Right lobe of liver (tissue), 6 donors: Measurements from ENCODE around the gene ITFG2. TPM values are rescaled to one million over a fixed set of nuclear protein-coding genes. Genes with fewer than 3 reads are reported as not detected.

ENCODE experiments used
- ATAC-seq, 4 donors: fragments of 200-7000 bp; cut with Tn5 transposase; one replicate each; pipeline ENCODE4 v1.9.1; 2020; ENCODE audit warnings: mild to moderate bottlenecking in 4 of 4, moderate library complexity in 4 of 4
- DNase-seq, 3 donors: peaks; one replicate each; pipeline ENCODE4 v3.0.0-alpha.2; 2020
- H3K27ac ChIP-seq, 3 donors: fragments of 200-600 bp; one replicate each; pipeline ENCODE4 v1.8.0; 2022
- H3K27me3 ChIP-seq, 2 donors: fragments of 200-600 bp; one replicate each; pipeline ENCODE4 v1.8.0; 2022
- H3K36me3 ChIP-seq, 4 donors: fragments of 200-600 bp; sonication (generic) in 1 of 4; one replicate each; pipeline versions ENCODE4 v1.5.1 to v1.8.0; 2017 to 2022; ENCODE audit warnings: control low read depth in 1 of 4
- H3K4me1 ChIP-seq, 4 donors: fragments of 200-600 bp; sonication (generic) in 1 of 4; one replicate each; pipeline versions ENCODE4 v1.5.1 to v1.8.0; 2017 to 2022; ENCODE audit warnings: control low read depth in 1 of 4
- H3K4me3 ChIP-seq, 3 donors: fragments of 200-600 bp; one replicate each; pipeline ENCODE4 v1.8.0; 2022
- H3K9me3 ChIP-seq, 4 donors: fragments of 200-600 bp; sonication (generic) in 1 of 4; one replicate each; pipeline versions ENCODE4 v1.5.1 to v1.8.0; 2017 to 2022; ENCODE audit warnings: control low read depth in 1 of 4
- POLR2A ChIP-seq: fragments of 450-650 bp; IDR thresholded peaks from one replicate; pipeline ENCODE4 v1.6.1; 2017; ENCODE audit warnings: antibody characterized with exemption, mild to moderate bottlenecking
- WGBS: methylation state at CpG from one replicate; pipeline ENCODE4 v1.1.6; 2018; ENCODE audit warnings: low coverage, low lambda C conversion rate; ENCODE audit not compliant: insufficient coverage; ENCODE audit errors: missing lambda C conversion rate; 5-methylcytosine and 5-hydroxymethylcytosine counted together
- intact Hi-C, 2 donors: fragments of 100-400 bp; cut with DNase I; formaldehyde crosslinking; loops; one replicate each; pipeline versions ENCODE4 v1.11.2 to v1.14.1; 2022
- total RNA-seq, 6 experiments: library from RNA; depleted of rRNA in 2 of 6; stranded (reverse); fragments of >200 nt in 2 of 6; fragmentation: NEBNext Ultra II Directional in 3 of 6; extraction: Animal tissue kit (Norgen Biotek cat#: 25700) in 3 of 6; gene quantifications; one replicate each; pipeline versions ENCODE4 v1.1.0 to v1.2.4, GENCODE V29; 2016 to 2023
- TF ChIP-seq, protein P1 (sequence below), 4 donors: fragments of 200-600 bp in 3 of 4; fragments of 450-650 bp in 1 of 4; IDR thresholded peaks; one replicate each; pipeline versions ENCODE4 v1.5.1 to v1.8.0; 2016 to 2022; ENCODE audit warnings: antibody characterized with exemption in 4 of 4, mild to moderate bottlenecking in 2 of 4
- donor health status: DM: no; HTN: yes; CAD: no.
- donor health status: DM: no; HTN: no; CAD: no.
- donor health status: DM: no; HTN: no; CAD: no.
- donor health status: DM: no; HTN: yes; CAD: no.
- donor health status: DM: no; HTN: yes; CAD: no.

The ITFG2 gene
- total RNA-seq, 6 experiments from 2014 or later: 11.3 to 20.5 (median 14.4) TPM

DNA sequence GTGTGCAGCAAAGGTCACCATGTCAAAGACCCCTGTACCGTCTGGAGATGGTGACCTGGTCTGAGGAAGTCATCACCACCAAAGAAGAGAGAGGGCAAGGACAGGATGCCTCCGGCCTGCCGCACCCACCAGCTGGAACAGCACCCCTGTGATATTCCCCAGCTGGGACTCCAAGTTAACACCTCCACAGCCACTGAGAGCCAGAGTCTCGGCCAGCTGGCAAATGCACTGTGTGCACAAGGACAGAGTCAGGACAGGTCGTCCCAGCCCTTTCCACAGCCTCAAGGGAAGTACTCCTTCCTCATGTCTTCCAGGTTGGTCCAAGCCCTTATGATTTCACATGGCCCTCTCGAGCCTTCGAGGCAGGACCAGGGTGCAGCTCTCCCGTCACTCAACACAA, 37.0 kb upstream of the ITFG2 start:
- intact Hi-C loops: no loop called here
- 67% methylated on average over 4 of the region's 8 CpGs for WGBS
- DNase-seq (peak in 1 of 3 donors; percentile 61), ATAC-seq (peak; percentile 30 to 66 (median 46))
- no peaks in the 10 kb centered on the region for H3K27me3 ChIP-seq
- TF ChIP-seq POLR2A: no peak
- TF ChIP-seq, protein P1, sequence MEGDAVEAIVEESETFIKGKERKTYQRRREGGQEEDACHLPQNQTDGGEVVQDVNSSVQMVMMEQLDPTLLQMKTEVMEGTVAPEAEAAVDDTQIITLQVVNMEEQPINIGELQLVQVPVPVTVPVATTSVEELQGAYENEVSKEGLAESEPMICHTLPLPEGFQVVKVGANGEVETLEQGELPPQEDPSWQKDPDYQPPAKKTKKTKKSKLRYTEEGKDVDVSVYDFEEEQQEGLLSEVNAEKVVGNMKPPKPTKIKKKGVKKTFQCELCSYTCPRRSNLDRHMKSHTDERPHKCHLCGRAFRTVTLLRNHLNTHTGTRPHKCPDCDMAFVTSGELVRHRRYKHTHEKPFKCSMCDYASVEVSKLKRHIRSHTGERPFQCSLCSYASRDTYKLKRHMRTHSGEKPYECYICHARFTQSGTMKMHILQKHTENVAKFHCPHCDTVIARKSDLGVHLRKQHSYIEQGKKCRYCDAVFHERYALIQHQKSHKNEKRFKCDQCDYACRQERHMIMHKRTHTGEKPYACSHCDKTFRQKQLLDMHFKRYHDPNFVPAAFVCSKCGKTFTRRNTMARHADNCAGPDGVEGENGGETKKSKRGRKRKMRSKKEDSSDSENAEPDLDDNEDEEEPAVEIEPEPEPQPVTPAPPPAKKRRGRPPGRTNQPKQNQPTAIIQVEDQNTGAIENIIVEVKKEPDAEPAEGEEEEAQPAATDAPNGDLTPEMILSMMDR (IDR thresholded peaks at IDR 0.05): no peak
- no peaks in the 10 kb centered on the region for H3K4me1 ChIP-seq
- H3K9me3 ChIP-seq: no peaks in the 10 kb centered on the region
- H3K27ac ChIP-seq: no peak overlapping the region
- H3K4me3 ChIP-seq: no peak overlapping the region
- H3K36me3 ChIP-seq: no peaks in the 10 kb centered on the region

DNA sequence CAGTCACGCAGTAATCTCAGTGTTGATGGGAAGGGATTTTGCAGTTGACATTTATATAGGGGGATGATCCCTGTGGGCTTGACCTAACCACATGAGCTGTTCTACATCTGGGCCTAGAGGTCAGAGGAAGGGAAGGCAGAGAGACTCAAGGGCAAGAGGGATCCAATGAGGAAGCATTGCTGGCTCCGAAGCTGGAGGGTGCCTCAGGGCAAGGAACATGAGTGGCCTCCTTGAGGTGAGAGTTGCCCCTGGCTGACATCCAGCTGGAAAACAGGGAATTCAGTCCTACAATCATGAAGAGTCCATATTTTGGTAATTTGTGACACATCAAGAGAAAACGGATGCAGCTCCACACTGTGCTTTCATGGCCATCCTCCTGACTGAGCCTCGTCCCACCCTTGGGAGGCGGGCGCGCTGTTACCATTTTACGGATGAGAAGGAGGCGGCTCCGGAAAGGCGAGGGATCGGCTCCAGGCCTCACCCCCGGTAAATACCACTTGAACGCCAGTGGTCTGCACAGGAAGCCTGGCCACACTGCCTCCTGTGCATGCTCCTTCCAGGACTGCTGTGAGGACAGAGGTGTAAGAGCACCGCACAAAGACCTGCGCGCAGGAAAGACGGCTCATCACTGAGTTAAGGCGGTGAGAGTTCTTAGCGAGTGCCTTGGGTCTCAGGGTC, 36.2 kb upstream of the ITFG2 start:
- DNase-seq: no peak
- no peak for ATAC-seq
- Histone ChIP-seq H3K4me3 (no peak overlapping the region), H3K36me3 (no peaks in the 10 kb centered on the region), H3K27me3 (no peaks in the 10 kb centered on the region), H3K9me3 (no peaks in the 10 kb centered on the region), H3K4me1 (no peaks in the 10 kb centered on the region), H3K27ac (no peak overlapping the region)
- TF ChIP-seq, protein P1 (IDR thresholded peaks at IDR 0.05): no peak
- TF ChIP-seq POLR2A: no peak
- WGBS: 50% methylated on average over 2 of the region's 20 CpGs
- intact Hi-C loops: no loop called here

DNA sequence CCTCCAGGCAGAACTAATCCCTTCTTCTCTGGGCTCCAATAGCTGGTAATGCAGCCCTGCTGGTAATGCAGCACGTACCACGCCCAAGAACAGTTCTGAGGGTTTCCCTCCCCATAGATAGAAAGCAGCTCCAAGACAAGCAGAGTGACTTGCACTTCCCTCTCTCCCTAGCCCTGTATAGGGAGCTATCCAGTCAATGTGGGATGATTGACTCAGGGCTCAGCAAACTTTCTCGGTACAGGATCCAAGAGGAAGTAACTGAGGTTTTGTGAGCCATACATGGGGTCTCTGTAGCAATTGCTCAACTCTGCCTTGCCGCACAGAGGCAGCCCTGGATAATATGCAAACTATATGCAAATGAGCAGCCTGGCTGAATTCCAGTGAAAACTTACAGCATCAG, 33.2 kb upstream of the ITFG2 start:
- H3K4me1 ChIP-seq: peaks cover 0 to 4% (median 0%) of the 10 kb centered on the region in 4 donors
- TF ChIP-seq POLR2A: no peak
- TF ChIP-seq, protein P1 (IDR thresholded peaks at IDR 0.05): no peak
- DNase-seq (no peak), ATAC-seq (no peak)
- no peak overlapping the region for H3K27ac ChIP-seq
- no peaks in the 10 kb centered on the region for H3K27me3 ChIP-seq
- no peaks in the 10 kb centered on the region for H3K36me3 ChIP-seq
- intact Hi-C loops: no loop called here
- no peaks in the 10 kb centered on the region for H3K9me3 ChIP-seq
- H3K4me3 ChIP-seq: no peak overlapping the region
- WGBS: no CpG with 5 or more reads among the region's 4 CpGs

DNA sequence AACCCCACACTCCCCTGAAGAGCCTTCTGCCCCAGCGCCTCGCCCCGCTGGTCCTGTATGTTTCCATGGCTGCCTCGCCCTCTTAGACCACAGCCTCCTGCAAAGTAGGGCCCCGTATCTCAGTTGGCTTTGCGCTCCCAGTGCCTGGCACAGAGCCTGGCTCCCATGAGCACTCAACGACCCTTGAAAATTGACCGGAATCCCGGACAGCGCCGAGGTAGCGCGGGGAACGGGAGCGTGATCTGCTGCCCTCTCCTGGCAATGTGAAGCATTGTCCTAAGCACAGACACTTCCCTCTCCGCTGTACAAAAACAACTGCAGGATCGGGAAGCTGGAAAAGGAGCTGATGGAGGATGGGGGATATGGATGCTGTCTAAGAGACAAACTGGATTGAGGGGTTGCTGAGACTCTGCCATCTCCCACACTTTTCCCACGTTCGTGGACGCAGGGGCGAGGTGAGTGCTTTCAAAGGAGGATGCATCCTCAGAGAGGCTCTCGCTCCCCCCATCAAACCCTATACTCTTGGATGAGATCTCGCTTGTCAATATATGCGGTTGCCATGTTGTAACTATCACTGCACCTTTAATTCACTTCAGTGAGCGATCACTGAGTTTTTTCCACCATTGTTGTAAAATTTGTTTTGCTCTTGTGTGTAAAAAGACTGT, 28.4 kb upstream of the ITFG2 start:
- ATAC-seq: peak; percentile 98 to 99 (median 98)
- no peak for TF ChIP-seq POLR2A
- TF ChIP-seq, protein P1 (IDR thresholded peaks at IDR 0.05): peak; percentile 83 to 95 (median 88)
- Histone ChIP-seq H3K36me3 (no peaks in the 10 kb centered on the region), H3K9me3 (no peaks in the 10 kb centered on the region), H3K27ac (no peak overlapping the region), H3K4me3 (no peak overlapping the region), H3K27me3 (no peaks in the 10 kb centered on the region), H3K4me1 (peaks cover 0 to 4% (median 0%) of the 10 kb centered on the region in 4 donors)
- intact Hi-C loops: loop anchor here in 1 of 2 donors (5.0 kb wide), 1 partner anchor 47 kb away; no protein-coding TSS in a partner anchor
- peak; percentile 56 to 70 (median 68) for DNase-seq
- 14% methylated on average over 23 of the region's 25 CpGs for WGBS
